Dermis blood vessel endothelial cell (primary cell): ENCODE data around the gene E2F4. TPM values are rescaled to one million over a fixed set of nuclear protein-coding genes. Genes with fewer than 3 reads are reported as not detected.

Experiments used
- DNase-seq: peaks from one replicate; pipeline ENCODE4 v3.0.0; 2010
- total RNA-seq: library from RNA; depleted of rRNA; stranded (reverse); fragments of >200 nt; gene quantifications from 2 replicates; pipeline ENCODE4 v1.2.3, GENCODE V29; 2014

E2F4 gene
- total RNA-seq, 1 donor from 2014 or later = 93.1 TPM

DNA sequence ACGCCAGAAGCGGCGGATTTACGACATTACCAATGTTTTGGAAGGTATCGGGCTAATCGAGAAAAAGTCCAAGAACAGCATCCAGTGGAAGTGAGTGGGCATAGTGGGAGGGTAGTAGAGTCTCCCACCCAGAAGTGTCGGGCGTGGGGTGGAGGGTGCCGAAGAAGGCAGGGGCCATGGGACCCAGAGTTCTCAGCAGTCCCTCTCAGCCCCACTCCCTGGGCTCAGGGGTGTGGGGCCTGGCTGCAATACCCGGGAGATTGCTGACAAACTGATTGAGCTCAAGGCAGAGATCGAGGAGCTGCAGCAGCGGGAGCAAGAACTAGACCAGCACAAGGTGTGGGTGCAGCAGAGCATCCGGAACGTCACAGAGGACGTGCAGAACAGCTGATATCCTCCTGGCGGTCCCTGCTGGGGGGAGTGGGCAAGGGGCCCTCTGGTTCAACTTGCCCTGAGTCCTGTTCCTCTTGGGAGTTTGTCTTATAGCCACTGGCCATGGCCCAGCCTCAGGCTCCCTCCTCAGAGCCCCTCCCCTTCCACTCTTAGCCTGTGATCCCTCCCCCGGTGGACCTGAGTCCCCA, 916 bp downstream of the E2F4 start:
- DNase-seq = peak; percentile 31

DNA sequence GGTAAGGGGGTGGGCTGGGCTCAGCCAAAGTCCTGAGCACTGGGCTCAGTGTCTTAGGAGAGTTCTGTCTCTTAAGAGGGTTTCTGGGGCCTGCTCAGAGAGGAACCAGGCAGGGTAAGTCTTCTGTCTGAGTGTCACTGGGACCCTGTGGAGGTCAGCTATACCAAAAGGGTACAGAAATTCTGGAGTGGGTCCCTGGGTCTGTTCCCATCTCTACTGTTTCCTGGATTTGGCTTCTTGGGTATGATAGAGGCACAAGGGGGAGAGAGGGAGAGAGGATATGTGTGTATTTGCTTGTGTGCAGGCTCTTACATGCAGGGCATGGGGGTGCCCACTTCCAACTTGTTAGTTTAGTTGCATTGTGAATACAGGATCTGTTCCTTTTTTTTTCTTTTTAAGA, 1.6 kb downstream of the E2F4 start:
- DNase-seq = no peak

DNA sequence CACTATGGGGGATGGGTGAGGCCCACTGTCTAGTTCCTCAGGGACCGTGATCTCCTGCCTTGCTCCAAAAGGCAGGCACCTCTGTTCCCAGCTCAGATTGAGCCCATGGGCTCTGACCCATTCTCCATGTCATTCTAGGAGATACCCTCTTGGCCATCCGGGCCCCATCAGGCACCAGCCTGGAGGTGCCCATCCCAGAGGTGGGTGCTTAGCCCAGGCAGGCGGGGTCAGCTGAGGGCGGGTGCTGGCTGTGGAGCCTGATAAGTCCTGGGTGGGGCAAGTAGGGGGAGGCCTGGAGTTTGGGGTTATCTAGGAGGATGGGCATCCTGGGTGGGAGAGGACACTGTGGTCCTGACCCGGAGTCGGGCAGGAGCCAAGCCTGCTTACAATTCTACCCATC, 2.3 kb downstream of the E2F4 start:
- no peak for DNase-seq

DNA sequence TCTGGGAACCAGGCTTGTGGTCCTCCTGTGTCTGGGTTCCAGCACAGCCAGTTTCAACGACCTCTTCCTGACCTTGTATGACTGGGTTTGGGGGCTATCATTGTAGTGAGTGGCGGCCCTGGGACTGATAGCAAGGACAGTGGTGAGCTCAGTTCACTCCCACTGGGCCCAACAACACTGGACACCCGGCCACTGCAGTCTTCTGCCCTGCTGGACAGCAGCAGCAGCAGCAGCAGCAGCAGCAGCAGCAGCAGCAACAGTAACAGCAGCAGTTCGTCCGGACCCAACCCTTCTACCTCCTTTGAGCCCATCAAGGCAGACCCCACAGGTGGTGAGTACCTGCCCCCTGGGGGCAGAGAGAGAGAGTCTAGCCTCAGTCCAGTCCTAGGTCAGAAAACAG, 3.7 kb downstream of the E2F4 start:
- DNase-seq = no peak

DNA sequence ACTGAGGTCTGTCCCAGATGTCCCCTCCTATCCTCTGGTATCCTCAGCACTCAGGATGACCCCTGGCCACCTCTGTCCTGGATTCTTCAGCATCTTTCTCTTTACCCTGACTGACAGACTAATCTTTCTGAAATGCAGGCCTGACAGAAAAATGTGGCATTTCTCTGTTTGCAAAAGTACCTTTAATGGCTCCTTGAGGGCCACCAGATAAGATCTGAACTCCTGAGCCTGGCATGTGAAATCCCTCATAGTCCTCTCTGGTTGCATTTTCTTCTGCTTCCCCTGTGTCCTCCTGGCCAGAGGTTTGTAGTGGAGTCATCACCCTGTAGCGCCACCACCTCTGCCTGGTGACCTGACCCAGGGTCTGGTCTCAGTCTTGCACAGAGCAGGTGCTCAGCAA, 4.9 kb downstream of the E2F4 start:
- DNase-seq = no peak

DNA sequence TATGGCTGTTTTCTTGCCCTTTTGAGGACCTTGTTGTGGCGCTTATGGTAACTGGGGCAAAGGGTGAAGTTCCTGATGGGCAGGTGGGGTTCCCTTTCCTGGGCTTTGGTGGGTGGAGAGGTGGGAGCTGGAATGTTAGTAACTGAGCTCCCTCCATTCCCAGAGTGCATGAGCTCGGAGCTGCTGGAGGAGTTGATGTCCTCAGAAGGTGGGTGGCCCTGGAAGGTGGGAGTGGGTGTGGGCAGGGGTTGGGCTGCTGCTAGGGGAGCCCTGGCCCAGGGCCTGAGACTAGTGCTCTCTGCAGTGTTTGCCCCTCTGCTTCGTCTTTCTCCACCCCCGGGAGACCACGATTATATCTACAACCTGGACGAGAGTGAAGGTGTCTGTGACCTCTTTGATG, 5.7 kb downstream of the E2F4 start:
- DNase-seq = no peak

DNA sequence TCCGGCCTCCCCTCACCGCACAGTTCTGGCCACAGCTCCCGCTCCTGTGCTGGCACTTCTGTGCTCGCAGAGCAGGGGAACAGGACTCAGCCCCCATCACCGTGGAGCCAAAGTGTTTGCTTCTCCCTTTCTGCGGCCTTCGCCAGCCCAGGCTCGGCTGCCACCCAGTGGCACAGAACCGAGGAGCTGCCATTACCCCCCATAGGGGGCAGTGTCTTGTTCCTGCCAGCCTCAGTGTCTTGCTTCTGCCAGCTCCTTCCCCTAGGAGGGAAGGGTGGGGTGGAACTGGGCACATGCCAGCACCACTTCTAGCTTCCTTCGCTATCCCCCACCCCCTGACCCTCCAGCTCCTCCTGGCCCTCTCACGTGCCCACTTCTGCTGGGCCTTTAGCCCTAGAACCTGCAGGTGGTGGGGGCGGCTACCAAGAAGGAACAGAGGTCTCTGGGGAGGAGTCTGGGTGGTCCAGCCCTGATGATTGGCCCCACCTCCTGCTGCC, 6.3 kb downstream of the E2F4 start:
- DNase-seq = peak; percentile 72

DNA sequence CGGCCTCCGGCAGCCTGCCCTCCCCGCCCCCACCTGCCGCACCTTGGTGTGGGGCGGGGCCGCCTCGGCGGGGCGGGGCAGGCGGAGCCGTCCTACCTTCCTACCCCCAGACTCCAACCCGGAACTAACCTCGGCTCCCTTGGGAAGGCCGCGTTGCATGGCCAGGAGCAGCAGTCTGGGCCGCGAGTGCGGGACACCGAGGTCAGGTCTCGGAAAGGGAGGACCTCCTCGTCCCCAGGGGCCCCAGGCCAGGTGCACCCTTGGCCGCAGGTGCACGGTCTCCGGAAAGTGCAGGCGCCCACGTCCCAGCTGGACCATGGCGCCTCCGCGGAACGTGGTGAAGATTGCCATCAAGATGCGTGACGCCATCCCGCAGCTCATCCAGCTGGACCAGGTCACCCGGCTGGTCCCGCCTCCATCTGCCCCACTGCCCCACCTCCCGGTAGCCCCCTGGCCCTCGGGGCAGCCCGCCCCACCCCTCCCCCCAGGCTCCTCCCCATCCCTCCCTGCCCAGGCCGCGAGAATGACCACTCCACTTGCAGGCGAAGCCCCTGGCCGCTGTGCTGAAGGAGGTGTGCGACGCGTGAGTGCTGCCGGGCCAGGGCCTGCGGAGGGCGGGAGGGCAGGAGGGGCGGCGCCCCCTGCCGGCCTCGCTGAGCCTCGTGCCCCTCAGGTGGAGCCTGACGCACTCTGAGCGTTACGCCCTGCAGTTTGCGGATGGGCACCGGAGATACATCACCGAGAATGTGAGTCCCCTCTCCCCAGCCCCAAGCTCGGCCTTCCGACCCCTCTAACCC, 7.3 kb downstream of the E2F4 start, which contains the start of gene ELMO3:
Gene ELMO3 (plus strand): TSS at position 121 of the 797 bp plus-strand sequence. CDS start 196 bp downstream, at position 317.
- no peak for DNase-seq

DNA sequence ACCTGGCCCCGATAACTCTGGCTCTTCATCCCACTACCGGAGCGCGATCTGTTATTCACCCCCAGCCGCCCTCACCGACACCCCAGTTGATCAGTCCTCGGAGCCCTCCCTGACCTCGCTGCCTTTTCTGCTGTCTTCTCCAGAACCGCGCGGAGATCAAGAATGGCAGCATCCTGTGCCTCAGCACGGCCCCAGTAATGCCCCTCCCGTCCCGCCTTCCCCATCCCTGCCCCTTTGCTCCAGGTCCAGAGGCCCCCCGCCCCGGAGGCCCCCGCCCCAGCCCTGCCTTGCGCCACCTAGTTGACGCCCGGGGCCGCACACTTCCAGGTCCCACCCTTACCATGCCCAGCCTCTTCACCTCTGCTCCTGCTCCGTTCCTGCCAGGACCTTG, 7.8 kb downstream of the E2F4 start:
- no peak for DNase-seq

DNA sequence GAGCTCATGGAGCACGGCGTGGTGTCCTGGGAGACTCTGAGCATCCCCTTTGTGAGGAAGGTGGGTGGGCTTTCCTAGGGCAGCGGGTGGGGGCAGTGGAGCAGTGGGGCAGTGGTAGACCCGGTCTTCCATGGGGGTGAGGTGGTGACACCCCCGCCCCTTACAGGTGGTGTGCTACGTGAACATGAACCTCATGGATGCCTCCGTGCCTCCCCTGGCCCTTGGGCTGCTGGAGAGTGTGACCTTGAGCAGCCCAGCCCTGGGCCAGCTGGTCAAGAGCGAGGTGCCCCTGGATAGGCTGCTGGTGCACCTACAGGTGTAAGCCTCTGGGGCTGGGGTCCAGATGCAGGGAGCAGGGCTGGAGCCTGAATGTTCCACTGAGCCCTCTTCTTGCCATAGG, 8.5 kb downstream of the E2F4 start:
- no peak for DNase-seq

DNA sequence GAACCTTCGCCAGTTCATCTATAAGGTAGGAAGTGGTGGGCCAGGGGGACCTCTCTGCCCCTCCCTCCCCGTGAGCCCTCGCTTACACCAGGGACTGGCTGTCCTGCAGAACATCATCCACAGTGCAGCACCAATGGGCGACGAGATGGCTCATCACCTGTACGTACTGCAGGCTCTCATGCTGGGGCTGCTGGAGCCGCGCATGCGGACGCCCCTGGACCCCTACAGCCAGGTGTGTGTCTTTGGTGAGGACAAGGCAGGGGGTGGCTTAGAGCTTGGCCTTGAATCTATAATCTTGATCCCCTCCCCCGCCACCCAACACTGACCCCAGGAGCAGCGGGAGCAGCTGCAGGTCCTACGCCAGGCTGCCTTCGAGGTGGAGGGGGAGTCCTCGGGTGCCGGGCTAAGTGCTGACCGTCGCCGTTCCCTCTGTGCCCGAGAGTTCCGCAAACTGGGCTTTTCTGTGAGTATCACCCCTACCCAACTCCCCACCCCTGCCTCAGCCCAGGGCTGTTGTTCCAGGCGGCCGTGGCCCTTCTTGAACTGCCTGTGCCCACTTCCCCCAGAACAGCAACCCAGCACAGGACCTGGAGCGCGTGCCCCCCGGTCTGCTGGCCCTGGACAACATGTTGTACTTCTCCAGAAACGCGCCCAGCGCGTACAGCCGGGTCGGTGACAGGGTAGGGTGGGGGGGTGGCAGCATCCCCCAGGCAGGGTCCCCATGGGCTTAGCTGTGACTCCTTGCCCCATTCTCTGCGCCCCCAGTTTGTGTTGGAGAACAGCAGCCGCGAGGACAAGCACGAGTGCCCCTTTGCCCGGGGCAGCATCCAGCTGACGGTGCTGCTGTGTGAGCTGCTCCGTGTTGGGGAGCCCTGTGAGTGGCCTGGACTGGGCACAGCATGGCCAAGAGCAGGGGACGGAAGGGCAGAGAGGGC, 9.7 kb downstream of the E2F4 start:
- no peak for DNase-seq

DNA sequence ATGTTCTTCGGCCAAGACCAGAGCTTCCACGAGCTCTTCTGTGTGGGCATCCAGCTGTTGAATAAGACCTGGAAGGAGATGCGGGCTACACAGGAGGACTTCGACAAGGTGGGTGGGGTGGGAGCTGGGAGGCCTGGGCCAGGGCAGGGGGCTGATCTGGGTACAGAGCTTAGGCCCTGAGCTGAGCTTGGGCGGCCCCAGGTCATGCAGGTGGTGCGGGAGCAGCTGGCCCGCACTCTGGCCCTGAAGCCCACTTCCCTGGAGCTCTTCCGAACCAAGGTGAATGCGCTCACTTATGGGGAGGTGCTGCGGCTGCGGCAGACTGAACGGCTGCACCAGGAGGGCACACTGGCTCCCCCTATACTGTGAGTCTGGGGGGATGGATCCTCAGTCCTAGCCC, 10.5 kb downstream of the E2F4 start:
- DNase-seq = no peak

DNA sequence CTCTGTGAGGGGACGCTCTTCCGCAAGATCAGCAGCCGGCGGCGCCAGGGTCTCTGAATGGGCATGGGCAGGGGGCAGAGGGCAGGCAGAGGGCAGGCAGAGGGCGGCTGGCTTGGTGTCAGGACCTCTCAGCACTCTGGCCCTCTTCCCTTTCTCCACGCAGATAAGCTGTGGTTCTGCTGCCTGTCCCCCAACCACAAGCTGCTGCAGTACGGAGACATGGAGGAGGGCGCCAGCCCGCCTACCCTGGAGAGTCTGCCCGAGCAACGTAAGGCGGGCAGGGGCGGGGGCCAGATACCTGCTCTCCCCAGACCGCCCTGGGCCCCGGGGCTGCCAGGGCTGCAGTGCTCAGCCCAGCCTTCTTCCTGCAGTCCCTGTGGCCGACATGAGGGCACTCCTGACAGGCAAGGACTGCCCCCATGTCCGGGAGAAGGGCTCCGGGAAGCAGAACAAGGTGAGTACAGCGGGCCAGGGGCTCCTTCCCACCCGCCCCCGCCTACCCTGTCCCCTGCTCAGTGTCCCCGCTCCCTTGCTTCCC, 11.1 kb downstream of the E2F4 start:
- DNase-seq = no peak

DNA sequence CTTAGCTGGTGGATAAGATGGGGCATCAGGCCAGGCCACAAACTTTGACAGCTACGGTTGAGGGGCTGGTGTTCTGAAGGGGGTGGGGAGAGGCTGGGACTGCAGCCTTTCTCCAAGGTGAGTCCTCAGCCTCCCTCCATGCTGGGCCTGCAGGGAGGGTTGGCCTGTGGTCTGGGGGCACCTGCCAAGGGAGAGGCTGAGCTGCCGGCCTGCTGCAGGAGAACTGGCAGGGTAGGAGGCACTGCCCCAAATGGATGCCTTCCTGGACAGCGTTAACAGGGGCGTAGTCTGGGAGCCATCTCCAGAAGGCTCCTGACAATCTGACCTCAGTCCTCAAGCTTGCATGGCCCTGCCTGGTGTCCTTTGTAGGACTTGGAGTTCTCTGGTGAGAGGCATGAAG, 12.1 kb downstream of the E2F4 start:
- DNase-seq = no peak

DNA sequence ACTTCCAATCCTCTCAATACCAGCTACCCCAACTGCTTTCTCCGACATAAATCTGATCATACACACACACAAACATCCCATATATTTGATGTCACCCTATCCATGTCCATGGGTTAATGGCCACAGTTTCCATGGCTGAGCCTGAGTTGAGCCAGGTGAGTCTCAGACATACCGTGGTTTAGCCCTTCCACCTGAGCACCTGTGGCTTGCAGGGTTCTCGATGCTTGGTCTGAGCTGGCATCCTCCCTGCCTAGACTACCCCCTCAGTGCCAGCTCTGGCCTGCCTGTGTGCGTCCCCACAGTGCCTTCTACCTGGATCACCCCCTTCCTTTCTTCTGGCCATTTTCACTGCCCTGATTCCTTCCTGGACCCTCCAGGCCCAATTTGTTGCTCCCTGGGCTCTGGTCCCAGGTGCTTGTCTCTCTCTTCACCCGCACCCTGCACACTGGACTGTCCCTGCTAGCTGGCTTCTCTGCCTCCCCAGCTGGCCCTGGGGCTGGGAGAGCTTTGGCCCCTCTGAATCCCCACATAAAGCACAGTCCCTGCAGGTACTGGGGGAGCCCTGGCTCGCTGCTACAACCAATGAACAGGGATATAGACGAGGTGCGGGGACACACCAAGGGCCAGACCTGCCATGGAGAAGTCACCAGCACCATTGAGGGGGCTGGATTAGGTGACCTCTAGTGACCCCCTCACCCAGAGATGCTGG, 14.3 kb downstream of the E2F4 start:
- no peak for DNase-seq

DNA sequence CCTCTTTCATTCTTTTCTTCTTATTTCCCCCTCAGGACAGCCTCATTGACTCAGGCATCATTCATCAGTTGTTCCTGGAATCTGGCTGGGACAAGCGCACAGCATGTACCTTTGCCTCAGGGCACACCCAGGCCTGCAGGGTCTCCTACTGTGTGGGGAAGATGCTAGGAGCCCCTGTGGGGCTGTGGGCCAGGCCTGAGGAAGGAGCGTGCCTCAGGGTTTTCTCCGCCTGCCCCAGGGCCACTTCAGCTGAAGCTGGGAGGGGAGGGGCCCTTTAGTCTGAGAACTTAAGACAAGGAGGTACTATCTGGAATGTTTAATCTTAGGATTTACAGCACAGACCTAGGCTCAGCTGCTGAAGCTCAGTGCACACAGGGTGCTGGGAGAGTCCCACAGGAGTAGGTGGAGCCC, 14.9 kb downstream of the E2F4 start:
- no peak for DNase-seq

DNA sequence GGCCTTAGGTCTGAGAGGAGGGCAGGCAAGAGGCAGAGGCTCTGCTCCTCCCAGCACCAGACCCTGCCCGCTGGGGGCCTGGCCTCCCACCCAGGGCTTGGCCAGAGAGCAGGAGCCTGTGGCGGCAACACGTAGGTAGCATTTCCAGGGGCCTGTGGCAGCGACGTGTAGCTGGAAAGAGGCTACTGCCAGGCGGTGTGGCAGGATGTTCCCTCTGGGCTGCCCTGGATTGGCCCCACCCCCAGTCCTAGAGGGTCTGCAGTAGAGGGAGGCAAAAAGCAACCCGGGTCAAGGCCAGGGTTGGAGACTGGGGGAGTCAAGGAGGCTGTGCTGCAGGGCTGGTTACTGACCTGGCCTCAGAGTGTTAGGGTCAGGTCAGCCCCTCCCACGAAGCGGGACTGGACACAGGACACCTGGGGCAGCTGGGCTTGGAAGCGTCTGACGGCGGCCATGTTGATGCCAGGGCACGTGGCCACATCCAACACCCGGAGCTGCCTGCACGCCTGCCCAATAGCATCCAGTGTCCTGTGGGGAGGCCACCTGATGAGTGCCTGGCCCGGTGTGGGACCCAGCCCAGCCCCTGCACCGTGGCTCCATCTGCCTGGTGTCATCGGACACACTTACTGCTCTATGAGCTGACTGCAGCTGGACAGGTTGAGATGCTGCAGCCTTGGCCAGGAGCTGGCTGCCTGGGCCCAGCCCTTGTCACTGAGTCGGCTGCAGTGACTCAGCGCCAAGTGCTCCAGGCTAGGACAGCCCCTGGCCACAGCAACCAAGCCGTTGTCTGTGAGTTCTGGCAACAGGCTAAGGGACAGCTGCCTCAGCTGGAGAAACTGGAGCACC, 15.5 kb downstream of the E2F4 start:
- no peak for DNase-seq

DNA sequence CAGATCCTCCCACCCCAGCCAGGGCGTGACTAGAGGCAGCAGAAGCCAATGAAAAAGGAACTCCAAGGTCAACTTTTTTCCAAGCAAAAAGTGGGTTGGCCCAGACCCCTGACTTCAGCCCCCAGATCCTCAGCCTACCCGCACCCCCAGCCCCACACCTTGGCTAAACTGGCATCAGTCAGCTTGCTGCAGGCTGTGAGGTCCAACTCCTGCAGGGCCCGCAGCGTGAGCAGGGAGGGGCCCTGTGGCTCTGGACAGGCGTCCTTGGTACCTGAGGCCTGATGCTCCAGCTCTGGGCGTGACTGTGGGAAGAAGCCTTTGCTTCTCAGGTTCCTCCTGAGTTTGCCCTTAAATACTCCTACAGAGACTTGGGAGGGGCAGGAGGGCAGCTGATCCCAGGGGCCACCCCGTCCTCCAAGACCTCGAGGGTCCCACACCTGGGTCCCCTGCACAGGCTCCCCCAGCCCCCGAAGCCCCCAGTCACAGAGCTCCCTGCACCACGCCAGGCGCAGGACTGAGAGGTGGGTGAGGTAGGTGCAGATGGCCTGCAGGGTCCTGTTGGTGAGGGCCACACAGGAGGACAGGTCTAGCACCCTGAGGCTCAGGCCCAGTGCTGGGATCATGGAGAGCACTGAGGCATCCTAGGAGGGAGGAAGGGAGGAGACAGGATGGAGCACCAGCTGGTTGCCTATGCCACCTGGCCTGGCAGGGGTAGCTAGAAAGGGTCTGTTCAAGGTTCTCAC, 16.4 kb downstream of the E2F4 start:
- no peak for DNase-seq

DNA sequence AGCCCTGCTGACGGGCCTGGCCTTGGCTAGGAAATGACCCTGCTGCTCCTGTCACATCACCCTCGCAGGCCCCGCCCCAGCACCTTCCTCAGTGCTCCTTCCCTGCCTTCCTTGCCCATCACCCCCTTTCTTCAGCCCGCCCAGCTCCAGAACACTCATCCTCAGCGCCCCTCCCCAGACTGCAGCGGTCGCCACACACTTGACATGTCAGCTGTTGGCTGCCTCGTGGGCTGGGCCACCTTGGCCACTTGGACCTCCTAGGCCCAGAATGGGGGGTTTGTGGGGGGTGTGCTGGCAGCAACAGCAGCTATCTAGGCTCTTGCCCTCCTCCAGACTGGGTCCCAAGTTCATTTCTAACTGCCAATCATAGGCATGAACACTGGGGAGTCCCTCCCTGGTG, 17.6 kb downstream of the E2F4 start:
- no peak for DNase-seq
